GM11168 (cell line): ENCODE results near the gene AFF3.
"Not testable (repeated sequence)": the region's sequence is repeated elsewhere in the genome, so short reads cannot be mapped to it uniquely, and the experiment has no call there.

Source experiments
- in situ Hi-C: fragments of 300-500 bp; cut with MboI; formaldehyde crosslinking; loops from one replicate; pipeline ENCODE4 v1.12.0; 2022; ENCODE audit warnings: low sequenced_read_pairs; ENCODE audit not compliant: unreplicated experiment

The AFF3 gene

DNA sequence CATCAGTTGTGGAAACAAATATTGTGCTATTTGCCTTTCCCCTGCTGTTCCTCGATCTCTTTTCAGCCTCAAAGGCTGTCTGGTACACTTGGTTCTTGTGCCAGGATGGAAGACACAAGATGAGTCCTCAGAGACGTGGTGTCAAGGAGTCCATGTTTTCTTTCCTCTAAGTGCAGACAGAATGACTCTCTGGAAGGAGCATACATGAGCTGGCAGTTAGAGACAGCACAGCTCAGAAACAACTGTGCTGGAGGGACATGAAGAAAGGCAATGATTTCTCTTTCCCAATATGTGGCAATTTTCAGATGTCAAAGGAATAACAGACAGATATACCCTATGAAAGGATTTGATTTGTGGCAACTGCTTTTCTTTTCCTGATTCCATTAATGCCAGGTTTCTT is 162.2 kb downstream of the AFF3 start:
- in situ Hi-C loops = no loop called here

DNA sequence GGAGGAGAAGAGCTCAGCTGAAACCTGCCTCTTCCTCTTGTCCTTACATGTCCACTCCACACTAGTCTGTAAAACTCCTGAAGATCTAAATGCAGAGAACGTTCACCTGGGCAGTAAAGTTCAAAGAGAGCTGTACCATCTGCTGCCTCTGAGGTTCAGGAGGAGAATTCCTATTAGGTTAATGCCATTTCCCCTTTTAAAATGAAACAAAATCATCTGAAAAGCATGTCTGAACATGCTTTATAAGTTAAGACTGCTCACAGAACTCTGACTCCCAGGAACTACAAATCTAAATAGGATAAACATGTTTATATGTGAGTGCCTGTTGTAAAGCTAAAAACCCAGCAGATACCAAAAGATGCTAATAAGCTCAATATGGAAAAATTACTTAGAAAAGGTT is 164.4 kb downstream of the AFF3 start:
- in situ Hi-C loops = no loop called here

DNA sequence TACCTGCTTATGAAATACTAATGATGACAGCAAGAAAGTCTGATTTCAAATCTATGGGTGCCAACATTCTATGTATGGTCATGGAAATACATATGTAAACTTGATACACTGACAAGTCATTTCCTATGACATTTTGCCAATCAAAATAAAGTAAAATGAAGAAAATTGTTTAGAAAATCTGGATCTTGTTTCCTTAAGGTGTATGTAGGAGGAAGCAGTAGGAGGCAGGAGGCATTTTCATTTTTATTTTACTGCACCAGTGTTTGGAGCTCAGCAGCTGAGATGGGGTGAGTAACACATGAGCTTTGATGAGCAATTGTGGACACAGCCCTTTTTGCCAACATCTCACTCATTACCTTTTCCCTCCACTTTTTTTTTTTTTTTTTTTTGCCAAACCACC is 167.0 kb downstream of the AFF3 start:
- in situ Hi-C loops = no loop called here

DNA sequence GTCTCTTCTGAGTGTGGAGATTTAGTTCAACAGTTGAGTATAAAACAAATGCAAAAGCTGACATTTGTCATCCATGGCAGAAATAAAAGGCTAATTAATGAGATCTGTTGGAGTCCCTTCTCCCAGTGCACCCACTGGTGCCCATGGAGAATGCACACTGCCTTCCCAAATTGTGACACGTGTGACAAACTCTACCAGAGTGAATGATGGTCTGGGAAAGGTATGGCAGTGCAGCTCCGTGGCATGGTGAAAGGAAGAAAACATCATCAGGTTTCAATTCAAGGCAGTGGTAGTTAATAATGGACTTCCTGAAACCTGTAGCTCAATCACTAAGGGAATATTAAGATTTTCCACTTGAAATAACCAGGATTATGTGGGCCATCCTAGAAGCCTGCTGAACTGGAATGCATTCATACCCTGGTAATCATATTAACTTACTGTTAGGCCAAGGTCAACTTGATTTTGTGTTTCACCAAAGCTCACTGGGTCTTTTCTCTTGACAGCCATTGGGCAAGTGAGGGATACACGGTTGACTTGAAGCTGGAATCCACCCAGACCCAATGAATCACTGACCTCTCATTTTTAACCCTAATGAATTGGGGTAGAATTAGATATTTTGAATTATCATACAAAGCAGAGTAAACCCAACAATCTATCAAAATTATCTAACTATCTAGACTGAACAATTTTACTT is 167.6 kb downstream of the AFF3 start:
- in situ Hi-C loops = no loop called here

DNA sequence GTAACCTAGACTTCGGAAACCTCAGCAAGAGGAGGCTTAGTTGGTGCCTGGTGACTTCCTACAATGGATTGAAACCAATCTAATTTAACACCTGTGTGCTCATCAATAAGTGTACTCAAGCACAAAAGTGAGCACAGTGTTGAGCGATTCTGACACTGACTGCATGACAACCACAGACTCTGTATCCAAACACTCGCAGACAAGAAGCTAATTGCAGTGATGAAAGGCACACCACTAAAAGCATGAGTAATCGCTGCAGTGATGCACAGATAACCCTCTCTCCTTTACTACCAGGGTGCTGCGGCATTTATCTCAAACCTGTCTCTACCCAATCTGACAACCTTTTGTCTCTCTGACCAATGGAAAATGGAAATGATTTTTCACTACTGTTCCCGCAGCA is 168.1 kb downstream of the AFF3 start:
- in situ Hi-C loops = no loop called here

DNA sequence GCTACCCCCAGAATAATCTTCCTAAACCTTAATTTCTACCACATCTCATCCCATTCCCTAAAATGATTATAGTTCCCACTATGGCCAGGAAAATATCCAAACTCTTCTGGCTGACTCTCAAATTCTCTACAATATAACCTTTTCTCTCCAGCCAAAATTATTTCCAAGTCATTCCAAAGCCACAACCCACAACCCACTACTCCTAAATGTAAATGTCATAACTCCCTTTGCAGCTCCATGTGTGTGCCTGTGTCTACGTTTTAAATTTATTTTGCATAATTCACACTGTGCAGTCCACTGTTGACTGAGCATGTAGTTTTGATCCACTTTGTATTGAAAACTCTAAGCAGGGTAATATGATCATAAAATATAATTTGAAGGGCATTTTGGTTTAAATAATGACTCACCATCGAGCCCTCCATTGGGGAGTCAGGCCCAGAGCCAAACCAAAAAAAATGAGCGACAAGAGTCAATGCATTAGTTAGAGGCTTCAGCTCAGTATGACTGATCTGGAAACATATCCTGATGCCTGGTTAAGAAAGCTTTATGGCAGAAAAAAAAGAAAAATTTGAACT is 171.0 kb downstream of the AFF3 start:
- in situ Hi-C loops = no loop called here

DNA sequence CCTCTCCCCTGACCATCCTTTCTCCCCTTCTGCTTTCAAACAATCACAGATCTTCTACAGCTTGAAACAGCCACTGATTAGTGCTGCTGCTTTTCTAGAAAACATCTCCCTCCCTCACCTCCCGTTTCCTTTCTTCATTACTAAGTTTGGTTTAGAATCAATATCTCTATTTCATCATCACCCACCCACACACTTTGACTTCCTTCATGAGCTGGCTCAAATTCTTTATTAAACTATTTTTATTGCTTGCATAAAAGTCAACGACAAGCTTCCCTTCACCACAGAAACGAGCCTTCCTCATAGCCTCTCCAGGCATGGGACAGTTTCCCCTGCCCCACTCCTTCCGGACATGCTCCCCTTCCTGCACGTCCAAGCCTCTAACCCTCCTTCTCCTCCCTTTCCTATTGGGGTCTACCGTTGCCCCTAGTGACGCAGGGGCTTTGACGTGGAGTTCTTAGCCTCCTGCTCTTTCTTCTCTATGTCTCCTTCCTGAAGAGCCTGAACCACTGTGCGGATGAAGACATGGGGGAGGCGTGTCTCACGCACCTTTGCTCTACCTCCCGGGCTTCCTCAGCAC is 172.0 kb downstream of the AFF3 start:
- in situ Hi-C loops = no loop called here

DNA sequence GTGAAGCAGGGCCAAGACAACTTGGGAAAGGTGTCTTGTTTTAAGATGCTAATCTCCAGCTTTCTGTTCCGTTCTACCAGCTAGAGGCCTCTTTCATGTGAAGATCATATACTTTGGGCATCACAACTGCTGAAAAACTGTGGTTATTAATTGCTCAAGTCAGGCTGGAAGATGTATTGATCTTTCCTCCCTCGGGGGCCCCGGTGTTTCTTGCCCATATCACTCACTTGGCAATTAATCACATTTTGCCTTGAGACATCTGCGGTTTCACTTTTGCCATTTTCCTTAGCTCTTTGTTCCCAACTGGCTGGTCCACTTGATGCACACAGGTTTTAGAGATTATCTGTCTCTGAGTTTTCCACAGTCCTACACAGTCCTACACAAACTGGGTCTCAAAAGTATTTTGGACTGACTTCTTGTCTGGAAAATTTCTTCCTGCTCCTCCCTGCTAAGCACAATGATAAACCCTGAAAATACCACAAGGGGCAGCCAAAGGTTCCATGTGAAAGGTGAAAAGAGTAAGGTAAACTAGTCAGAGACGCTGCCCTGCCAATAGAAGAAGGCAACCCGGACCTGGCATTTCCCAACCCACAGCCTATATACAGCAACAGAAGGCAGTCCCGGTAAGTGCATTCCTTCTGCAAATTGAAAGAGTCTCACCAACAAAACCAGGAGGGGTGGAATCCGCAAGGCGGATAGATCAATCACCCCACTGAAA is 181.0 kb downstream of the AFF3 start:
- in situ Hi-C loops = no loop called here

DNA sequence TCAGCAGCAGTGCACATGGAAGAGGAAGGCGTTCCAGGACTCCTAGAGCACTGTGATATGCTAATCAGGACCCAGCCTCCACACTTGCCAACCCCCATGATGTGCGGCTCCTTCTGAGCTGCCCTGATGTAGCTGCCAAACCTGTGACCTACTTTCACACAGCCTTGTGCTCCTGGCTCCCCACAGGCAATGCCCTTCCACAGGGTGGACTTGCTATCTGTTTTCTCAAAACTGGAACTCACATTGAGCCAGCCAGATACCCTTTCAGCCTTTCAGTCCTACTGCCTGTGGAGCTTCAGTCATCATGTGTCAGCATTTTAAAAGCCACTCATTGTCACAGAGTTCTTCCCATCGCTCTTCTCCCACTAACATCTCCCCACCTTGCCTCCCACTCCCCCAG is 181.6 kb downstream of the AFF3 start:
- in situ Hi-C loops = no loop called here

DNA sequence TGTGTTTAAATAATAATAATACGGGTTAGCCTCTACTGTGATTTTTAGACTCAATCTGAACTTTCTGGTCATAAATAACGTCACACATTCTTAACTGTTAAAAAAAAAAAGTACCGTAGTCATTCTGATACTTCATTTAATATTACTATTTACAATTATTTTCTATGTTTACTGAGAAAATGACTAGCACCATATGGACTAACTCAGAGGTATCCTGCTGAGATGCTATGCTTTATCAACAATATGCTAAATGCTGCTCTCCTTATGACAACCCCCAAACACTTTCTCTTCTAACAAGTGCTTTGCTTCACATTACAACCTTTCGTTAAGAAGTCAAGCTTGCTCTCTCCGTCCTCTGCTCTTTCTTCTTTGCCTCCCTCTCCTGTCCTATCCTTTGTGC is 182.1 kb downstream of the AFF3 start:
- in situ Hi-C loops = no loop called here

DNA sequence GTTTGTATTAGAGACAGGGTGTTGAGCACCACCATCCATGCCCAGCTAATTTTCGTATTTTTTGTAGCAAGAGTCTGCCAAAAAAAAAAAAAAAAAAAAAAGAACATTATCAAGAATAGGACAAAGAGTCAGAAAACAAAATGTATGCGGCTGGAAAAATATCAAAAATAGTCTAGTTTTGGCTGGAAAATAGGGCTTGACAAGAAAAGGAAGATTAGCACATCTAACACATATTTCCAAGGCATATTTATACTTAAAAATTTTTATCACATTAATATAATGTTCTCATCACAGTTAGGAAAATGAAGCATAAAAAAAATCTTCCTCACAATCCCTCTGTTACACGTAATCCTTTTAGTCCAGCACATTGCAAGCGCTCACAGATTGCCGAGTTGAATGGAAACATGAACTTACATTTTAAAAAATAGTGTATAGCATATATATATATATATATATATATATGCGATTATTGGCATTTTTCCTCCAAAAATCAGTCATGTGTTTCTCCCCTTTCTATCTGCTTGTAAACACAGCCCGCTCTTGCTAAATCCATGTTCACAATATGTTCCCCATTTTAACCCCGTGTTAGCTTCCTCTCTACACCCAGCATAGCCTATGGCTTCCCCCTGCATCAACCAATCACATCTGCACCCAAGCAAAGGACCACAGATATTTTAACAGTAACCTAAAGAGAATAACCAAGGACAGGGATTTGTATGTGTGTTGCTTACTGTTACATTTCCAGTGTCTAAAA is 183.0 kb downstream of the AFF3 start:
- in situ Hi-C loops = no loop called here

DNA sequence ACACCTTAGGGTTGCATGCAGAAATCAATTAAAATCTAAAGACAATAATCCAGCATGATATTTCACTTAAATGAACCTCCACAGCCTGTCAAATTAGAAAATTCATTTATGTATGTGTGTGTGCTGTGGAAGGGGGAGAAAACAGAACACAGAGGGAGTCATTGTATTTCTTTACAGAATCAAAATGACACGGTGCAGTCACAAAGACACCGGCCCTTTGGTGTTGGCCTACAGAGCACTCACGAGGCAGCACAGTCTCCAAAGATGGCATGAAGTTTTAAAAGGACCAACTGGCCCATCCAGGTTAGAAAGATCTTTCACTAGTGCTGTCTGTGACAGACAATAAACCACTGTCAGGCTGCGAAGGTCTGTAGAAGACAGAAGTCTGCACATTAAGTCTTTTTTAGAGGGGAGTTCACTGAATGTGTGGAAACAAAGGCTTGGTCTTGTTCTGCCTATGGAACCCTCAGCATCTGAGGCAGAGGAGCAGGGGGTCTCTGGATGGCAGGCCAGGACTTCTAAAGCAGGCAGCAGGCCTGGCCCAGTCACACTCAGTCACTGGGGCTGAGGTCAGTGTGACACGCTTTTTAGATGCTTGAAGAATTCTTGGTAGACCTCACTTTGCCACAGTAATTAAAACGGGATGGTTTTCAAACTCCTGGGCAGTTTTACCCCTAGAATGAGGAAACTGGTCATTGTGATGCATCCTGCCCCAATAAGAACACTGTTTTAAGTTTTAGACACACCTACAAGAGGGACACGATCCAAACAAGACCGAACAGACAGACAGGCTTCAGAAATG is 184.9 kb downstream of the AFF3 start:
- in situ Hi-C loops = no loop called here

DNA sequence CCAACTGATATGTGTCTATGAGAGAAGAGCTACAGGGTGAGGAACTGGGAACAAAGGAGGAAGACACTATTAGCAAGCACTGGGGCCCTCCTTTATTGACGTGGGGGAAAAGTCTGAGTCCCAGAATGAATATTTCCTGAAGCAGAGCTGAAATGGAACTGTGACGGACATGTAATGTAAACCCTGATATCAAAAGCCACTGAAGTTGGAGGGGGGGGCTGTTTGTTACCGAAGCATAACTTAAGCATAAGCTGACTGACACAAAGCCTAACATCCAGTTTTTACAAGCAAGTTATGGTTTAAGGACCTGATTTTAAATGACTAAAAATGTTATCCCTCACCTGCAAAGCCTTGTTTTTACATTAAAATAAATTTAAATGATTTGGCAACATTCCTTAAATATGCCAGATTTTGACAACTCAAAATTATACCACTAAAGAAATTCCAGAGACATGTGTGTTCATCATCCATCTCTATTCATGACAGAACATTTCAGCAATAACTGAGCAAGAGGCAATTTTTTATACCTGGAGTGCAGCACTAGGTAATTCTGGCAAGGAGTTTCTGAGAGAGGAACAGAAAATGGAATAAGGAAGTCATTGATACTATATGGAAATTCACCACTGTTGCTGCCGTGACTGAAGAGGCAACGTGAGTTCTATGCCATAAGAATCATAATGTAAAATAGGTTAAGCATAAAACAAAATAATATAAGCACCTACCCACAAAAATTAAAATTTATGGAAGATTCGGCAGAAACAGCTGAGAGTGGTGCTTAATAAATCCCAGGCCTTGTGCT is 186.0 kb downstream of the AFF3 start:
- in situ Hi-C loops = no loop called here

DNA sequence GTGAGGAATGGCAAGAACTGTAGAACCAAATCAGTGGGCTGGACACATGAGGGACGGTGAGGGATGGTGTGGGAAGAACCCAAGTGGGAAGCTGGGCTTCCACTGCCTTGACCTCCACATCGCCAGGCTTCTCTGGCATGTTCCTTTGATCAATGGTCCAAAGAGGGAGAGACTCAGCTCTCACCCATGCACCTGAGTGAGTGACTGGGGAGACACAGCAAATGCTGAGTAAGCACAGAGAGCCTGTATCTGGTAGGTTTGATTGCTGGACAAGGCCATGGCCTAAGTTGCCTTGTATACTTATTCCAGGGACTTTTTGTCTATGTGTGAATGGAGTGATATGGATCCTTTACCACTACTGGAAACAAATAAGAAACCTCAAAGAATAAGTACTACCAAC is 188.6 kb downstream of the AFF3 start:
- in situ Hi-C loops = no loop called here

DNA sequence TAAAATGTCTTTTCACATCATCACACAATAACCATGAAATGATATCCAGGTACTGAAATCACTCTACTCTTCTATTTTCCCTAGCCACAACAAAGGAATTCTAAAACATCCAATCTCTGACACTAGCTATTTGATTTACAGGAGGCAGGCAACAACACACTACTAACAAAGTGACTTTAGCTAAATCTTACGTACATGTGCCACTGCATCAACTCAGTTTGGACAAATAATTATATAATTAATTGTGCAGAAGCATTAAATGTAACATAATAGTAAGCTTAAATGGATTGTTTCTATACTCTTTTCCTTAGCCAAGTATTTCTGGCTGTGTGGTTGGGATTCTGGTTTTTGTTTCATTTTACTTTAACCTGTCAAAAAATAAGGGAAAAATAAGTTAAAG is 192.4 kb downstream of the AFF3 start:
- in situ Hi-C loops = no loop called here

DNA sequence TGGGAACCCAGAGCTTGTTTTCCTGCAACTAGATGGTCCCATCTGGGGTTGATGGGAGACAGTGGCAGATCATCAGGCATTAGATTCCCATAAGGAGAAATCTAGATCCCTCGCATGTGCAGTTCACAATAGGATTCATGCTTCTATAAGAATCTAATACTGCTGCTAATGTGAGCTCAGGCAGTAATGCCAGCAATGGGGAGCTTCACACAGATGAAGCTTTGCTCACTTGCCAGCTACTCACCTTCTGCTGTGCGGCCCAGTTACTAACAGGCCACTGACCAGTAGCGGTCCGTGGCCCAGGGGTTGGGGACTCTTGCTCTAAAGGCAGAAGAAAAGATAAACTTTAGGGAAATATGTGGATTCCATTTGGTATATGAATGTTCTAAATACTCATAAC is 192.9 kb downstream of the AFF3 start:
- in situ Hi-C loops = no loop called here

DNA sequence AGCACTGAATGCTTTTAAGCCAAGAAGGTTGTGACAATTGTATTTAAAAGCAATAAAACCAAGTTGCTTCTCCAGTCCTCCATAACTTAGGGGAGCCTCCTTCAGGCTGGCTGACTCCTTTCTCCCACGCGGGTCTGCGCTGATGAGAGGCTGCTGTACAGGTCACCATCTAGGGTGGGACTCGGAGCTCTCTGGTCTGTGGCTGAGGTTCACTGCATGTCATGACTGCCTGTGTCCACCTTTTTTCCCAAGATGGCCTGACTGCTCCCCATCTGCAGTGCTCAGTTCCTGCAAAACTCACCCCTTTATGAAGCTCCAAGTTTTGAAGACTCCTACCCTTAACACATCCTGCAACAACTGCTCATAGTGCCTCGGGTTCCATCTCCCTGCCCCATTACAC is 194.4 kb downstream of the AFF3 start:
- in situ Hi-C loops = no loop called here

DNA sequence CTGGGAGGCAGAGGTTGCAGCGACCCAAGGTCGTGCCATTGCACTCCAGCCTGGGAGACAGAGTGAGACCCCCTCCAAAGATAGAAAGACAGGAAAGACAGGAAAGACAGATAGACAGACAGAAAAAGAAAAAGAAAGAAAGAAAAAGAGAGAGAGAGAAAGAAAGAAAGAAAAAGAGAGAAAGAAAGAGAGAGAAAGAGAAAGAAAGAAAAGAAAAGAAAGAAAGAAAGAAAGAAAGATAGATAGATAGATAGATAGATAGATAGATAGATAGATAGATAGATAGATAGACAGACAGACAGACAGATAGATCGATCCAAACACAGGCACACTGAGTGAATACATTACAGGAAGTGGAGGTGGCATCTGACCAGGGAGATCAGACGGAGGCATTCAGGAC is 195.0 kb downstream of the AFF3 start:
- in situ Hi-C loops = not testable (repeated sequence)

DNA sequence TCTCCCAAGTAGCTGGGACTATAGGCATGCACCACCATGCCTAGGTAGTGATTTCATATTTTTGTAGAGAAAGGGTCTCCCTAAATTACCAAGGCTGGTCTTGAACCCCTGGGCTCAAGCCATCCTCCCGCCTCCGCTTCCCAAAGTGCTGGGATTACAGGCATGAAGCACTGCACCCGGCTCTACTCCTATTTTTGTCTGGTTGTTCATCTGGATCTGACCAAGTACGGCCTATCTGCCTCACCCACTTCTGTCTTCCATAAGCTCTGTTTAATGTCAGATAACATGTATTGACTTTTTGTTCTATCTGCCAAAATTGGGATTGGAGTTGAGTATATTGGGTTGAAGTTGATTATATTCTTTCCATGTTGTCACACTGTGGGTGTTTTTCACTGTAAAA is 198.4 kb downstream of the AFF3 start:
- in situ Hi-C loops = no loop called here
